KOPT-K1 (cell line): ENCODE measurements around the gene DPH6.
A peak's percentile ranks its signal among the peaks of the same experiment; 100 is the strongest.
"Not testable (repeated sequence)": the region's sequence is repeated elsewhere in the genome, so short reads cannot be mapped to it uniquely, and the experiment has no call there.

Source experiments
- H3K27ac ChIP-seq: fragments of 200-600 bp; sonication (generic); 2 replicates; pipeline ENCODE4 v1.5.1; 2016; ENCODE audit warnings: antibody characterized with exemption, mild to moderate bottlenecking, low read depth, low read length; ENCODE audit not compliant: poor library complexity, severe bottlenecking
- H3K36me3 ChIP-seq: fragments of 200-600 bp; sonication (generic); 2 replicates; pipeline ENCODE4 v1.5.1; 2017; ENCODE audit warnings: antibody characterized with exemption, mild to moderate bottlenecking, low read length, moderate library complexity; ENCODE audit not compliant: insufficient read depth
- H3K9me3 ChIP-seq: fragments of 200-600 bp; sonication (generic); 2 replicates; pipeline ENCODE4 v1.5.1; 2017; ENCODE audit warnings: antibody characterized with exemption, low read length, mild to moderate bottlenecking; ENCODE audit not compliant: insufficient read depth, poor library complexity, severe bottlenecking

The DPH6 gene

GRCh38 chr15:35545824-35546510 is at the start of gene DPH6:
Gene DPH6 (minus strand): TSS chr15:35546165. CDS start chr15:35546141, 24 bp downstream.
- Histone ChIP-seq H3K9me3 (no peaks in the 10 kb centered on the region), H3K36me3 (no peaks in the 10 kb centered on the region), H3K27ac (peak within 1 kb of the TSS; percentile 87)

- H3K36me3 ChIP-seq = no peaks in the 10 kb centered on the region
- no peaks in the 10 kb centered on the region for H3K9me3 ChIP-seq
- no peak overlapping the region for H3K27ac ChIP-seq
Measured at GRCh38 chr15:35595656-35596055, 49.7 kb upstream of the DPH6 start.

DNA sequence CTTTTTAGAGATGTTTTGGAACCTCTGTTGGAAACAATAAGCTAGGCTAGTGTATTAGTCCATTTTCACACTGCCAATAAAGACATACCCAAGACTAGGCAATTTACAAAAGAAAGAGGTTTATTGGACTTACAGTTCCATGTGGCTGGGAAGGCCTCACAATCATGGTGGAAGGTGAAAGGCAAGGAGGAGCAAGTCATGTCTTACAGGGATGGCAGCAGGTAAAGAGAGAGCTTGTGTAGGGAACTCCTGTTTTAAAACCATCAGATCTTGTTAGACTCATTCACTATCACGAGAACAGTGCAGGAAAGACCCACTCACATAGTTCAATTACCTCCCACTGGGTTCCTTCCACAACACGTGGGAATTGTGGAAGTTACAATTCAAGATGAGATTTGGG is 46.0 kb upstream of the DPH6 start:
- H3K27ac ChIP-seq, H3K9me3 ChIP-seq, H3K36me3 ChIP-seq: not testable (repeated sequence)

- Histone ChIP-seq H3K36me3 (no peaks in the 10 kb centered on the region), H3K27ac (no peak overlapping the region), H3K9me3 (no peaks in the 10 kb centered on the region)
Measured at GRCh38 chr15:35583863-35584528, 38.0 kb upstream of the DPH6 start.

DNA sequence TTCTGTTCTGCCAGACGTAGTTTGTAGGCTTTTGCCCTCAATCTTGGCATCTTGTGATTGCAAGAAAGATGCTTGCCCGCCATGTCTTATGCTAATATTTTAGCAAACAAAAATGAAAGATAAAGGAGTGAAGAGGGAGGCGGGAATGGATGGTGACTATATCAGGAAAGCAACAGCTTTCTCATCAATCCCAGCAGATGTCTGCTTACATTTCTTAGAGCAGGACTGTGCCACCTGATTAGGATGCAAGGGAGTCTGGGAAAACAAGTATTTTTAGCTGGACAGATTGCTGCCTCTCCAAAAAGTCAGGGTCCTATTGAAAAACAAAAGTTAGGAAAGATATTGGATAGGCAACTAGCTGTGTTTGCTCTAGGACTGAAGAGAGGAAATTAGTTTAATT is 34.6 kb upstream of the DPH6 start:
- H3K27ac ChIP-seq = no peak overlapping the region
- H3K36me3 ChIP-seq = no peaks in the 10 kb centered on the region
- H3K9me3 ChIP-seq = no peaks in the 10 kb centered on the region

DNA sequence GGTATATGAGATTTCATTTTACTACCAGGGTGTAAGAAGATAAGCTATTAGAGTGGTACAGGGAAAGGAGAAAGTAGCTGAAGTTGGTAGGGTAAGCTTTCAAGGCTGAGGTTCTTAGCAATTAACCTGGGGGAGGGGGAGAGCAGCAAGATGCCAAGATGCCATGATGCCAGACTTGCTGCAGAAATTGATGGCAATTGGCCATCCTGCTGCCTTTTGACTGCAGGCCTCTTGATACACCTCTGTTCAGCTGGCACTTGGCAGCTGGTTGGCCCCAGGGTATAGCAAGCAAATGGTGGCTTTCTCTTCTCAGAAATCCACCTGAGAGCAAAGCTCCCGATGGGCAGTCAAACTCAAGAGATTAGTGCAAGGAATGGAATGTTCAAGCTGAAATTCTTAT is 21.4 kb upstream of the DPH6 start:
- Histone ChIP-seq H3K36me3 (no peaks in the 10 kb centered on the region), H3K27ac (no peak overlapping the region)

GRCh38 chr15:35566991-35567390 is 21.0 kb upstream of the DPH6 start:
- Histone ChIP-seq H3K27ac (no peak overlapping the region), H3K36me3 (no peaks in the 10 kb centered on the region), H3K9me3 (no peaks in the 10 kb centered on the region)

More for the DNA sequence above, 21.4 kb upstream of the DPH6 start:
- no peaks in the 10 kb centered on the region for H3K9me3 ChIP-seq

DNA sequence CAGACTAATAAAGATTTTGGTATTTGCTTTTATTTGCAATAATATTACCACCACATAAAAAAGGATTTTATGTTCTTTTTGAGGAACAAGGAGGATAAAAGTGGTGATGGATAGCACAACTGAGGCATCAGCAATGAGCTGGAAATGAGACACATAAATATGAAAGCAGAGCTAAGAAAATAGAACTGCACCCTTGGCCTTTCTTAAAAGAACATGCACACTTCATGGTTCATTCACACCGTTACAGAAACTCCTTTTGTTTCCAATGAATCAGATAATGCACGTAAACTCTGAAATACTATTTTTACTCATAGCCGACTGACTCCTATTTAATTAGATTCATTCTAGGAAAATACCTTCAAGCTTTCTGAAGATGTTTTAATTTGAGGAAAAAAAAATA is 19.9 kb upstream of the DPH6 start:
- Histone ChIP-seq H3K9me3 (no peaks in the 10 kb centered on the region), H3K27ac (no peak overlapping the region), H3K36me3 (no peaks in the 10 kb centered on the region)

DNA sequence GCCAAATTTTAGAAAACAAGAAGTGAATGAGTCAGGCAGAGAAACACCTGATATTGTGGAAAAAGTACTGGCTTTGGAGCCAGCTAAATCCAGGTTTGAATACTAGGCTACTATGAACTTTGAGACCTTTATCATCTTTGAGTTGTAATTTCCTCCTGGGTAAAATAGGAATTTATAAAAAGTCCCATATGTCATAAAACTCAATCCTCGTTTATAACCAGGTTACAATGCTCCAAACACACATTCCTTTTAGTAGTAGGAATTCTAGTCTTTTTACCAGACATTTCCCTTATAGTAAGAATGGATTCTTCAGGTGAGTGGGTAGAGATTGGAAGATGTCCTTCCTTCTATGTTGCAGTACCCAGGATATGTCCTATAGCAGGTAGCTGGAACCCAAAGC is 16.7 kb upstream of the DPH6 start:
- Histone ChIP-seq H3K9me3 (no peaks in the 10 kb centered on the region), H3K27ac (no peak overlapping the region), H3K36me3 (no peaks in the 10 kb centered on the region)

GRCh38 chr15:35561308-35561707 is 15.3 kb upstream of the DPH6 start:
- Histone ChIP-seq H3K9me3 (no peaks in the 10 kb centered on the region), H3K36me3 (no peaks in the 10 kb centered on the region), H3K27ac (no peak overlapping the region)

DNA sequence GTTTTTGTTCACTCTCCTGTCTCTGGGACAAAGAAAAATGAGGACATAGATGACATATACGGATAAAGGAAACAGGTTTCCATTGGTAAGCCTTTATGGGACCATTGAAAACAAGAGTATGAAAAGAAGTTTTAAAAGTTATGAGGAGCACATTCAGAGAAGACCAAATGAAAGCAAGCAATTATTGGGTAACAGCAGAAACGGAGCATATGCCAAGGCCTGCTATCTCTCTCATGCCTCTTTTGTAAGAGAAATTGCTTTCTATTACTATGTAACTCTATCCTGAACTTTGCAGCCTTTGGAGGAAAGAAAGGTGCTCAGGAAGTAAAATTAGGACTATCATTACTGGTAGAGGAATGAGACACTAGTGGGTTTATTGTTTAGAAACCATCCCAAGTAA is 14.9 kb upstream of the DPH6 start:
- Histone ChIP-seq H3K9me3 (no peaks in the 10 kb centered on the region), H3K36me3 (no peaks in the 10 kb centered on the region), H3K27ac (no peak overlapping the region)

DNA sequence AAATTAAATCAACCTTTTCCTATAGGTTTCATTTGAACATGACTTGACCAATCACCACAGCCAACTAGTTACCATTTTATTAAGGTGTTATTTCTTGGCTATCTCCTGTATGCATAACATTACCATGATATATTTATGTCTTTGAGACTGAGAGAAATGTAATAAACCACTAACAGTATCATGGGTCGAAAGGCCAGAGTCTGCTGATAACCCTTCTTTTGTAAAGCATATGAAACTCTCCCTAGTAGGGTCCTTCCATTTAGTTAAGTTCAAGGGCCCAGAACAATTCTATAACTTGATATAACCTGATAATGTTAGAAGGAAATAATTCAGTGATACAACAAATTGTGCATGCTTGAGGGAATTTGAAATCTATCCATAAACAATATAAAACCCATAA is 14.3 kb upstream of the DPH6 start:
- no peaks in the 10 kb centered on the region for H3K9me3 ChIP-seq
- no peaks in the 10 kb centered on the region for H3K36me3 ChIP-seq
- no peak overlapping the region for H3K27ac ChIP-seq

DNA sequence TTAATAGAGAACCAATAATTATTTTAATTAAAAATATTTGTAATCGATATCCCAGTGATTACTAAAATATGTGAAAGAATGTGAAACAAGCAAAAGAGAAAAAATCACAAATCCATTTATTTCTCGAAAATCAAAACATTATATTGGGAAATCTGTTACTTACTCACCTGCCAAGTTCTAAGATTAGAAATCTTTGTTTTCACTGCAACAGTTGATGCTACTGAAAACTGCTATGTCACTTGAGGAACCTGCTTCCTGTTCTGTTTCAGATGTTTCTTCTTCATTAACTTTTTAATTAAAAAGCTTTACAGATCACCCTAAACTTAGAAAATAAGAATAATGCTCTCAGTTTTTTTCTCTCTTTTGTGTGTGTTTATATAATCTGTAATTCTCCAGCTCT is 13.7 kb upstream of the DPH6 start:
- no peaks in the 10 kb centered on the region for H3K36me3 ChIP-seq
- H3K27ac ChIP-seq = no peak overlapping the region
- no peaks in the 10 kb centered on the region for H3K9me3 ChIP-seq

DNA sequence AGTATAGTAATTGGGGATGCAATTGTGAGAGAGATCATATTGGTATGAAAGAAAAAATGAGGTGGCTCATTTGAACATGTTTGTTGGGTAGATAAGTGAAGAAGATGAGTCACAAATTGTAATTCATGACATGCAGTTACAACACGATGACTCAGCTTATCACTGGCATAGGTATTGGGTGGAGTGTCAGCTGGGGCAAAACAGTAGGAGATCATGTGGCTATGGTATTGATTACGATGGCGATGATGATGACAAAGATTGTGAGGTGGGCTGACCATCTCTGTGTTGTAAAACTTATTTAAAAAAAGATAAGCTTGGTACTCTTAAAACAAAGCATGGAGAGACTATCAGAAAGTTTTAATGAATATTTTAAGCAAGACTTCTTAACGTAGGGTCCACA is 11.6 kb upstream of the DPH6 start:
- no peaks in the 10 kb centered on the region for H3K9me3 ChIP-seq
- no peak overlapping the region for H3K27ac ChIP-seq
- H3K36me3 ChIP-seq = no peaks in the 10 kb centered on the region

DNA sequence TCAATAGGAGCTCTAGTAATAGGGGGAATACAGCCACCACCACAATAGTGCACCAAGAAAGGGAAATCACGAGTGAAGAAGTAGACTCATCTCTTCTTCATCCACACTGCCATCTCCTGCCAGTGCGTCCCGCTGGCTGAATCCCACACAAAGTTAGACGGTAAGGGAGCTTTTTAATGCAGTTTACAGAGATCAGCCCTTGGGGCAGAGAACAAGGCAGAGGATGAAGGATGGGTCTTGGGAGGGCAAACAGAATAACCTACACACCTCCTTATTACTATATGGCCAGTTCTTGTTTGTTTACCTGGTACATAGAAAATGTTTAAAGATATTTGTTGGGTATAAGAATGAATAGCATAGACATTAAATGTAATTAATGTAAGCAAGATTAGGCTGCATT is 11.0 kb upstream of the DPH6 start:
- no peaks in the 10 kb centered on the region for H3K36me3 ChIP-seq
- no peak overlapping the region for H3K27ac ChIP-seq
- no peaks in the 10 kb centered on the region for H3K9me3 ChIP-seq

GRCh38 chr15:35555244-35555643 is 9.3 kb upstream of the DPH6 start:
- Histone ChIP-seq H3K9me3 (no peaks in the 10 kb centered on the region), H3K36me3 (no peaks in the 10 kb centered on the region), H3K27ac (no peak overlapping the region)
